ENCODE results near the gene BRD9.

DNA sequence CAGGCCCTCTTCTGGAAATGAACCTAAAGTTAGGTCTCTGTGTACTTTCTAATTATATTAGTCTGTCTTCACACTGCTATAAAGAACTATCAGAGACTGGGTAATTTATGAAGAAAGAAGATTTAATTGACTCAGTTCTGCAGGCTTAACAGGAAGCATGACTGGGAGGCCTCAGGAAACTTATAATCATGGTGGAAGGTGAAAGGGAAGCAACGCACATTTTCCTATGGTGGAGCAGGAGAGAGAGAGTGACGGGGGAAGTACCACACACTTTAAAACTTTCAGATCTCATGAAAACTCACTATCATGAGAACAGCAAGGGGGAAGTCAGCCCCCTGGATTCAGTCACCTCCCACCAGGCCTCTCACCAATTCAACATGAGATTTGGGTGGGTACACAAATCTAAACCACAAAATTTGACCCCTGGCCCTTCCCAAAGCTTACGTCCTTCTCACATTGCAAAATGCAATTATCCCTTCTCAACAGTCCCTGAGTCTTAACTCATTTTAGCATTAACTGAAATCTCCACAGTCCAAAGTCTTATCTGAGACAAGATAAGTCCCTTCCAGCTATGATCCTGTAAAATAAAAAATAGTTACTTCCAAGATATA is 40.8 kb upstream of the BRD9 start:
- TF ChIP-seq, protein P1, sequence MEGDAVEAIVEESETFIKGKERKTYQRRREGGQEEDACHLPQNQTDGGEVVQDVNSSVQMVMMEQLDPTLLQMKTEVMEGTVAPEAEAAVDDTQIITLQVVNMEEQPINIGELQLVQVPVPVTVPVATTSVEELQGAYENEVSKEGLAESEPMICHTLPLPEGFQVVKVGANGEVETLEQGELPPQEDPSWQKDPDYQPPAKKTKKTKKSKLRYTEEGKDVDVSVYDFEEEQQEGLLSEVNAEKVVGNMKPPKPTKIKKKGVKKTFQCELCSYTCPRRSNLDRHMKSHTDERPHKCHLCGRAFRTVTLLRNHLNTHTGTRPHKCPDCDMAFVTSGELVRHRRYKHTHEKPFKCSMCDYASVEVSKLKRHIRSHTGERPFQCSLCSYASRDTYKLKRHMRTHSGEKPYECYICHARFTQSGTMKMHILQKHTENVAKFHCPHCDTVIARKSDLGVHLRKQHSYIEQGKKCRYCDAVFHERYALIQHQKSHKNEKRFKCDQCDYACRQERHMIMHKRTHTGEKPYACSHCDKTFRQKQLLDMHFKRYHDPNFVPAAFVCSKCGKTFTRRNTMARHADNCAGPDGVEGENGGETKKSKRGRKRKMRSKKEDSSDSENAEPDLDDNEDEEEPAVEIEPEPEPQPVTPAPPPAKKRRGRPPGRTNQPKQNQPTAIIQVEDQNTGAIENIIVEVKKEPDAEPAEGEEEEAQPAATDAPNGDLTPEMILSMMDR (IDR thresholded peaks at IDR 0.05; ENCODE audit: low read depth, low read length, poor library complexity, severe bottlenecking), result no peak
- no peak for TF ChIP-seq EZH2phosphoT487 (IDR thresholded peaks at IDR 0.05; ENCODE audit: borderline replicate concordance, low read length)
